ENCODE results near the gene EPPIN.
"Not testable (repeated sequence)": the region's sequence is repeated elsewhere in the genome, so short reads cannot be mapped to it uniquely, and the experiment has no call there.

EPPIN gene

DNA sequence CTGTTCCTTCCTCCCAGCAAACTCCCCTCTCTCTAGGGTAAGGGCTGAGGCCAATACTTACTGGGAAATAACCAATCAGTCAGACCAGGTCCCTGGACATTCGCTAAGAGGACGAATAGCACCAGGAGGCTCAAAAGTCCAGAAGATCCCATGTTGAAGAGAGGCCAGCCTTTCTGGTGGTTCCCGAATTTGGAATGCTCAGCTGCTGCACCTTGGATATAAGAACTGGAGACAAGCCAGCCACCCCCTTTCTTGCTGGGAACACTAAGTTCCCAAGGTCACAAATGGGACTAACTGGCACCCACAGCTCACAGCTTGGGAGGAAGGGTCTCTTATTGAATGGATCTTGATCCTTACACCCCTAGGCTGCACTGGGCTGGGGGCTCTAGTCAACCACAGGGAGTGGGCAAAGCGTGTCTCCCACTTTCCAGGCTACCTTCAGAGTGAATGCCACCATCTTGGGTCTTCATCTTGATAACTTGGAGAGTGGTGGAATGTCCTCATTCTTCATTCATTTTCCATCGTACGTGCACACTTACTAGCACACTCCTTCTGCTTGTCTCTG, at the start of gene EPPIN:
TSS of gene EPPIN (minus strand) at position 196 of the 565 bp plus-strand sequence. CDS start at position 152, 44 bp downstream.
- H3K4me1 Mint-ChIP-seq: no peaks in the 10 kb centered on the region
- H3K9me3 Mint-ChIP-seq: no peaks in the 10 kb centered on the region
- no peak within 1 kb of the TSS for H3K4me3 Mint-ChIP-seq
- H3K27me3 Mint-ChIP-seq: peaks cover 18% of the 10 kb centered on the region
- H3K27ac Mint-ChIP-seq: no peak within 1 kb of the TSS
- H3K36me3 Mint-ChIP-seq: no peaks in the 10 kb centered on the region

DNA sequence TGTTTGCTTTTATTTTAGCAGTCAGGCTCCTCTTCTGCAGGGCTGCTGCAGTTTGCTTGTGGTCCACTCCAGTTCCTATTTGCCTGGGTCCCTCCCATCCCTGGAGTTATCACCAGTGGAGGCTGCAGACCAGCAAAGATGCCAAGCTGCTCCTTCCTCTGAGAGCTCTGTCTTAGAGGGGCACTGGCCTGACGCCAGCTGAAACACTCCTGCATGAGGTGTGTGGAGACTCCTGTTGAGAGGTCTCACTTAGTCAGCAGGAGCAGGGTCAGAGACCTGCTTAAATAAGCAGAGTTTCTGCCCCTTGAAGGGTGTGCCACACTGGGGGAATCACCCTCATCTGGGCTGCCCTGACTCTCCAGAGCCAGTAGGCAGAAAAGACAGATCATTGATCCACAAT, 48.0 kb upstream of the EPPIN start:
- H3K27me3 Mint-ChIP-seq: peaks cover 21% of the 10 kb centered on the region
- no peak overlapping the region for H3K4me3 Mint-ChIP-seq
- no peaks in the 10 kb centered on the region for H3K4me1 Mint-ChIP-seq
- H3K36me3 Mint-ChIP-seq: no peaks in the 10 kb centered on the region
- no peak overlapping the region for H3K27ac Mint-ChIP-seq
- H3K9me3 Mint-ChIP-seq: no peaks in the 10 kb centered on the region

- Mint-ChIP-seq H3K27ac (no peak overlapping the region), H3K4me3 (no peak overlapping the region), H3K27me3 (peaks cover 19% of the 10 kb centered on the region), H3K4me1 (no peaks in the 10 kb centered on the region), H3K36me3 (no peaks in the 10 kb centered on the region), H3K9me3 (no peaks in the 10 kb centered on the region)
Observed at GRCh38 chr20:45593498-45593897, 46.3 kb upstream of the EPPIN start.

DNA sequence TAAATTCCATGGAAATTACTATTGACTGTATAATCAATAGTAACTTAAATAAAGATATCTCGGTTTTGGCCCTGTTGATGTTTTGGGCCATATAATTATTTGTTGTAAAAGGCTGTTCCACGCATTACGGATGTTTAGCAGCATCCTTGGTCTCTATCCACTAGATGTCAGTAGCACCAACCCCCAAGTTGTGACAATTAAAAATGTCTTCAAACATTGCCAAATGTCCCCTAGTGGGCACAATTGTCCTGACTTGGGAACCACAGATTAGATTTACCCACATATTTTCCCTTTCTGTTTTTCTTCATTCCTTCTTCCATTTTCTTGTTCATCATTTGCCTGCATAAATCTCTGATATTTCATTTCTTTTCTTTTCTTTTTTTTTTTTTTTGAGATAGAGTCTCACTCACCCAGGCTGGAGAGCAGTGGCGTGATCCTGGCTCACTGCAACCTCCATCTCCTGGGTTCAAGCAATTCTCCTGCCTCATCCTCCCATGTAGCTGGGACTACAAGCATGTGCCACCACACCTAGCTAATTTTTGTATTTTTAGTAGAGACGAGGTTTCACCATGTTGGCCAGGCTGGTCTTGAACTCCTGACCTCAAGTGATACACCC, 45.5 kb upstream of the EPPIN start:
- Mint-ChIP-seq H3K9me3 (no peaks in the 10 kb centered on the region), H3K27me3 (peaks cover 15% of the 10 kb centered on the region), H3K4me3 (no peak overlapping the region), H3K4me1 (no peaks in the 10 kb centered on the region), H3K27ac (no peak overlapping the region), H3K36me3 (no peaks in the 10 kb centered on the region)

DNA sequence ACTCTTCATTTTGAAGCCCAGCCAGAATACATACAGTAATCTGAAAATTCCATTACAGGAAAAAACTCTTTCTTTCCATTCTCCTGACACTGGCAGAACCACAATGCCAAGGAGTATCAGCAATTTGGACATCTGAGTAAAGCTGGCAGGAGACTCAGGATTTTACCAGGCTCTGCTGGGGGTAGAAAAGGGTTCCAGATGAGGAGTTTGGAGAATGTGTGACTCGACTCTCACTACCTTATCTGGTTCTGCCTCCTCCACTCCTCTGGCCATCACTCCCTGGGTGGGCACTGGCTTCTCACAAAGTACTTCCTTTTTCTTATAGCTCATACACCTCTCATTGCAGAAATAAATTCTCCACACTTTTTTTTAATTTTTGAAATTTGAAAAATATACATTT, 42.5 kb upstream of the EPPIN start:
- H3K4me3 Mint-ChIP-seq: no peak overlapping the region

GRCh38 chr20:45588800-45589199, 41.6 kb upstream of the EPPIN start:
- H3K4me3 Mint-ChIP-seq: no peak overlapping the region
- H3K9me3 Mint-ChIP-seq: no peaks in the 10 kb centered on the region
- no peaks in the 10 kb centered on the region for H3K36me3 Mint-ChIP-seq
- H3K27ac Mint-ChIP-seq: no peak overlapping the region
- H3K4me1 Mint-ChIP-seq: no peaks in the 10 kb centered on the region
- peaks cover 7% of the 10 kb centered on the region for H3K27me3 Mint-ChIP-seq

More for the DNA sequence above, 42.5 kb upstream of the EPPIN start:
- Mint-ChIP-seq H3K9me3 (no peaks in the 10 kb centered on the region), H3K27ac (no peak overlapping the region), H3K36me3 (no peaks in the 10 kb centered on the region), H3K27me3 (peaks cover 9% of the 10 kb centered on the region), H3K4me1 (no peaks in the 10 kb centered on the region)

DNA sequence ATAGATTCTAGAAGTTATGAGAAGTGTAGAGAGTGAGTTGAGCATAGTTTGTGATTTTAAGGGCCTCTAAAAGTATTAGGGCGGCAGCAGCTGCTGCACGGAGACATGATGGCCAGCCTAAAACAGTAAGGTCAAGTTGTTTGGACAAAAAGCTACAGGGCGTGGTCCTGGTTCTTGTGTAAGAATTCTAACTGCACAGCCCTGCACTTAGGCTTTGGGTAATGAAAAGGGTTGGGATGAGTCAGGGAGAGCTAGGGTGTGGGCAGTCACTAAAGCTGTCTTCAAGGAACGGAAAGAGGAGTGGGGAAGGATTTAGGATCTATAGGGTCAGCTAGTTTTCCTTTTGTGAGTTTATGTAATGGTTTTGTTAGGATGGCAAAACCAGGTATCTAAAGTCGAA, 38.8 kb upstream of the EPPIN start:
- not testable (repeated sequence) for H3K9me3 Mint-ChIP-seq, H3K4me3 Mint-ChIP-seq, H3K4me1 Mint-ChIP-seq, H3K27ac Mint-ChIP-seq, H3K27me3 Mint-ChIP-seq, H3K36me3 Mint-ChIP-seq

DNA sequence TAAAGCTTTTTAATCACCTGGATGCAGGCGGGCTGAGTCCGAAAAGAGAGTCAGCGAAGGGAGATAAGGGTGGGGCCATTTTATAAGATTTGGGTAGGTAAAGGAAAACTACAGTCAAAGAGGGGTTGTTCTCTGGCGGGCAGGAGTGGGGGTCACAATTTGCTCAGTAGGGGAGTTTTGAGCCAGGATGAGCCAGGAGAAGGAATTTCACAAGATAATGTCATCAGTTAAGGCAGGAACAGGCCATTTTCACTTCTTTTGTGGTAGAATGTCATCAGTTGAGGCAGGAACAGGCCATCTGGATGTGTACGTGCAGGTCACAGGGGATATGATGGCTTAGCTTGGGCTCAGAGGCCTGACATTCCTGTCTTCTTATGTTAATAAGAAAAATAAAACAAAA, 37.1 kb upstream of the EPPIN start:
- H3K36me3 Mint-ChIP-seq, H3K27me3 Mint-ChIP-seq, H3K4me3 Mint-ChIP-seq, H3K9me3 Mint-ChIP-seq, H3K4me1 Mint-ChIP-seq, H3K27ac Mint-ChIP-seq: not testable (repeated sequence)

DNA sequence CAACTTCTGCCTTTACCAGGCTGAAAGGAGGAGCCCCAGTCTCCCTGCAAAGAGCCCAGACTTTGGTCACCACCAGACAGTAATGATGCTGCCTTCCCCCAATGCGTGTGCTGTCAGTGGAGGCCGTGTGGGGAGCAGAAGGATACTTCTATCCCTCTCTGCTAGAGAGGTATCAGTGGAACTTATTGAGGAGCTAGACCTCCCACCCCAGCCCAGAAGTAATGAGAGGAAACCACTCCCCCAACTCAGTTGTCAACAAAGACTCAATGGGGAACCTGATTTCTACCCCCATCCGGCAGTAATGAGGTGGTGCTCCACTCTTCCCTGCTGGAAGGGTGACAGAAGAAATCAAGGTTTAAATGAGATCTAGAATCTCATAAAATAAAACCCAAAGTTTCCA, 36.3 kb upstream of the EPPIN start:
- Mint-ChIP-seq H3K9me3 (no peaks in the 10 kb centered on the region), H3K36me3 (no peaks in the 10 kb centered on the region), H3K27me3 (peaks cover 4% of the 10 kb centered on the region), H3K4me3 (no peak overlapping the region), H3K4me1 (no peaks in the 10 kb centered on the region), H3K27ac (no peak overlapping the region)

- Mint-ChIP-seq H3K27ac (no peak overlapping the region), H3K36me3 (no peaks in the 10 kb centered on the region), H3K27me3 (peaks cover 4% of the 10 kb centered on the region), H3K9me3 (no peaks in the 10 kb centered on the region), H3K4me3 (no peak overlapping the region), H3K4me1 (no peaks in the 10 kb centered on the region)
Observed at GRCh38 chr20:45581702-45582101, 34.5 kb upstream of the EPPIN start.

DNA sequence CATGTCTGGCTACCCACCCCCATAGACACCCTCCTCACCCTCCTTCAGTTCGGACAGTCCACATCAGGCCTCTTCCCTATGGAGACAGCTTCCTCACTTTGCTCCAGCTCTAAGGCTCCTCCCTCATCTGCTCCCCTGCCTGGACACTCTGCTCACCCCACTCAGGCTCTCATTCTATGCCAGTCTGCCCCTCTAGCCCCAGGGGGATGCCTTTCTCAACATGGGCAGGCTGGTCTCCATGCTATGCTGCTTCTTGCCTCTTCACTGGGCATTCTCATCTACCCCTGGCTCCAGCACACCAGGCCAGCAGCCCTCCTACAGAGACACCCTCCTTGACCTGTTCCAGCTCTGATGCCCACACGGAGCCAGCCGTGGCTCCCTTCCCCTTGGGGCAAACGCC, 32.0 kb upstream of the EPPIN start, which contains the start of gene WFDC8:
TSS of gene WFDC8 (minus strand) at position 101 of the 400 bp plus-strand sequence. CDS start at position 64, 37 bp downstream.
- peaks cover 8% of the 10 kb centered on the region for H3K27me3 Mint-ChIP-seq
- no peak within 1 kb of the TSS for H3K4me3 Mint-ChIP-seq
- no peaks in the 10 kb centered on the region for H3K4me1 Mint-ChIP-seq
- no peaks in the 10 kb centered on the region for H3K36me3 Mint-ChIP-seq
- H3K27ac Mint-ChIP-seq: no peak within 1 kb of the TSS
- H3K9me3 Mint-ChIP-seq: no peaks in the 10 kb centered on the region

- Mint-ChIP-seq H3K27ac (no peak overlapping the region), H3K27me3 (peaks cover 9% of the 10 kb centered on the region), H3K4me3 (no peak overlapping the region), H3K9me3 (no peaks in the 10 kb centered on the region), H3K36me3 (no peaks in the 10 kb centered on the region), H3K4me1 (no peaks in the 10 kb centered on the region)
Observed at GRCh38 chr20:45578231-45578630, 31.0 kb upstream of the EPPIN start.

DNA sequence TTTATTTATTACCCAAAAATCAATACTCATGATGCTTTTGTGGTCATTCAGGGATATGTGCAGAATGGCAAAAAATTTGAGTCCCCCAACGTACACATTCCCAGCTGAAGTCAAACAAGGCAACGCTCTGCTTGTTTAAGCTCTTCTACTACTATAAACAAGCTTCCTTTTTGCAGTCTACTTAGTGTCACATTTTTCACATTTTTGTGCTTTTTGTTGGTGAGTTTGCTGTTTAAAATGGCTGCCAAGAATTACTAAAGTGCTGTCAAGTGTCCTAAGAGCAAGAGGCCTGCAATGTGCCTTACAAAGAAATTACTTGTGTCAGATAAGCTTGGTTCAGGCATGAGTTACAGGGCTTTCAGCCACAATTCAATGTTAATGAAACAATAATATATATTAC, 29.8 kb upstream of the EPPIN start:
- no peaks in the 10 kb centered on the region for H3K9me3 Mint-ChIP-seq
- no peaks in the 10 kb centered on the region for H3K36me3 Mint-ChIP-seq
- peaks cover 11% of the 10 kb centered on the region for H3K27me3 Mint-ChIP-seq
- no peak overlapping the region for H3K27ac Mint-ChIP-seq
- no peak overlapping the region for H3K4me3 Mint-ChIP-seq
- no peaks in the 10 kb centered on the region for H3K4me1 Mint-ChIP-seq

DNA sequence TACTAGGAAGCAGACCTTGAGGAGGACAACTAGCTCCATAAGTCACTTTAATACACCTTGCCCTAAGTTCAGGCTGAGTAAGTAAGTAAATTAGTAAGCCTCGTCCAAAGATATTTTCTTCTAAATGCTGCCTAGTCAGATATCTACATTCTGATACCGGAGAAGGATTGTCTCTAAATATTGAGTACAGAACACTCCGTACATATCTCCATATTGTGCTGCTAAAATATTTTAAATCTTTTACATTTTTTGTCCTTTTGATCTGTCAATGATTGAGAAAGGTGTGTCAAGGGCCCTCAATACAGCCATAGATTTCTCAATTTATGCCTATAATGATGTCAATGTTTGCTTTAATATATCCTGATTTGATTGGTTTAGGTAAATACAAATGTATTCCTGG, 28.7 kb upstream of the EPPIN start:
- H3K27me3 Mint-ChIP-seq: peaks cover 14% of the 10 kb centered on the region
- no peaks in the 10 kb centered on the region for H3K36me3 Mint-ChIP-seq
- H3K4me3 Mint-ChIP-seq: no peak overlapping the region
- no peak overlapping the region for H3K27ac Mint-ChIP-seq
- H3K9me3 Mint-ChIP-seq: no peaks in the 10 kb centered on the region
- no peaks in the 10 kb centered on the region for H3K4me1 Mint-ChIP-seq

DNA sequence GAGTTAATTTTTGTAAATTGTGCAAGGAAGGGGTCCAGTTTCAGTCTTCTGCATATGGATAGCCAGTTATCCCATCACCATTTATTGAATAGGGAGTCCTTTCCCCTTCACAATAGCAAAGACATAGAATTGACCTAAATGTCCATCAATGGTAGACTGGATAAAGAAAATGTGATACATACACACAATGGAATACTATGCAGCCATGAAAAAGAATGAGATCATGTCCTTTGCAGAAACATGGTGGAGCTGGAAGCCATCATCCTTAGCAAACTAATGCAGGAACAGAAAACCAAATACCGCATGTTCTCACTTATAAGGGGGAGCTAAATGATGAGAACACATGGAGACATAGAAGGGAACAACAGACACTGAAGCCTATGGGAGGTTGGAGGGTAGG, 22.4 kb upstream of the EPPIN start:
- H3K4me3 Mint-ChIP-seq, H3K27ac Mint-ChIP-seq, H3K4me1 Mint-ChIP-seq, H3K36me3 Mint-ChIP-seq, H3K9me3 Mint-ChIP-seq: not testable (repeated sequence)
- H3K27me3 Mint-ChIP-seq: peaks cover 23% of the 10 kb centered on the region

DNA sequence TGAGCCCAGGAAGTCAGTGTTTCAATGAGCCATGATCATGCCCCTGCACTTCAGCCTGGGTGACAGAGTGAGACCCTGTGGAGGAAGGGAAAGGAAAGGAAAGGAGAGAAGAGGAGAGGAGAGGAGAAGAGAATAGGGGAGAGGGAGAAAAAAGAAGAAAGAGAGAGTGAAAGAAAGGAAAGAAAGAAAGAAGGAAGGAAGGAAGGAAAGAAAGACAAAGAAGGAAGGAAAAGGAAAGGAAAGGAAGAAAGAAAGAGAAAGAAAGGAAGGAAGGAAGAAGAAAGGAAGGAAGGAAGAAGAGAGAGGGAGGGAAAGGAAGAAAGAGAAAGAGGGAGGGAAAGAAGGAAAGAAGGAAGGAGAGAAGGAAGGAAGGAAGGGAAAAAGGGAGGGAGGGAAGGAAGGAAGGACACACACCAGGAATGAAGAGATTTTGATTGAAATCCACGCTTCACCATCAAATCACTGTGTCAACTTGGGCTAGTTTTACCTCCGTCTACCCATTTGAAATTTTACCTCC, 17.6 kb upstream of the EPPIN start:
- Mint-ChIP-seq H3K27me3 (peaks cover 26% of the 10 kb centered on the region), H3K4me3 (no peak overlapping the region), H3K27ac (no peak overlapping the region), H3K9me3 (no peaks in the 10 kb centered on the region), H3K36me3 (no peaks in the 10 kb centered on the region), H3K4me1 (no peaks in the 10 kb centered on the region)

DNA sequence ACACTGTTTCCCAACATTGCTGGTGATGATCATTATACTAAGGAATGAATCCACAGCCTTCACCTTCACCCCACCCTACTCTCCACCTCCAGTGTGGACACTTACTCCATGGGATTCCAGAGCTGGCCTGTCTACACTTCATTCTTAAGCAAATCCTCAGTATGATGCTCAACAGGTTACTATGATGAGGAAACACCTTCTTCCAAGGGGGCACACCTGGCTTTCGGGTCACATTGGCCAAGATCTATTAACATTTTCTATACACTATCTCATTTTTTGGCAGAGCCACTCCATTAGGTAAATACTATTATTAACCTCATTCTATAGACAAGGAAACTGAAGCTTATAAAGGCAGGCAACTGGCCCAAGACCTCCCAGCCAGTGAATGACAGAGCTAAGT, 8.0 kb upstream of the EPPIN start:
- no peaks in the 10 kb centered on the region for H3K36me3 Mint-ChIP-seq
- no peaks in the 10 kb centered on the region for H3K9me3 Mint-ChIP-seq
- no peak overlapping the region for H3K4me3 Mint-ChIP-seq
- peaks cover 17% of the 10 kb centered on the region for H3K27me3 Mint-ChIP-seq
- H3K27ac Mint-ChIP-seq: no peak overlapping the region
- H3K4me1 Mint-ChIP-seq: no peaks in the 10 kb centered on the region

Data from activated naive CD4-positive, alpha-beta T cell treated with anti-CD3 and anti-CD28 coated beads, Interleukin-2, amount 50 U/mL, for 24 hours (primary cell).